ENCODE measurements around the gene ZBTB20. TPM values are rescaled to one million over a fixed set of nuclear protein-coding genes. Genes with fewer than 3 reads are reported as not detected.

The ZBTB20 gene
- polyA plus RNA-seq, 1 donor from 2014 or later: 4.8 TPM

GRCh38 chr3:114668099-114668498 is 479.0 kb downstream of the ZBTB20 start:
- no peaks in the 10 kb centered on the region for H3K9me2 ChIP-seq (ENCODE audit: insufficient read depth, low read length)
- no peak overlapping the region for H3K9ac ChIP-seq (ENCODE audit: low read length)
- no peak for TF ChIP-seq SMC3 (conservative IDR thresholded peaks at IDR 0.05; ENCODE audit: poor library complexity)
- no peak for TF ChIP-seq EP300 (conservative IDR thresholded peaks at IDR 0.05; ENCODE audit: poor library complexity, severe bottlenecking)
- no peak for TF ChIP-seq REST (IDR thresholded peaks at IDR 0.05; ENCODE audit: borderline replicate concordance)
- TF ChIP-seq MXI1 (conservative IDR thresholded peaks at IDR 0.05; ENCODE audit: poor library complexity, severe bottlenecking): no peak
- no peak for TF ChIP-seq POLR2AphosphoS5 (IDR thresholded peaks at IDR 0.05)
- no peak for TF ChIP-seq TAF1 (IDR thresholded peaks at IDR 0.05; ENCODE audit: low read depth)
- TF ChIP-seq RAD21 (conservative IDR thresholded peaks at IDR 0.05): no peak
- TF ChIP-seq CTCF (IDR thresholded peaks at IDR 0.05; ENCODE audit: poor library complexity, severe bottlenecking): no peak
- TF ChIP-seq EZH2 (IDR thresholded peaks at IDR 0.05; ENCODE audit: borderline replicate concordance, insufficient read depth, low read length, poor library complexity, severe bottlenecking): no peak
- no peaks in the 10 kb centered on the region for H3K36me3 ChIP-seq (ENCODE audit: insufficient read depth, low read length)
- H3K4me3 ChIP-seq (ENCODE audit: low read length): no peak overlapping the region
- H4K20me1 ChIP-seq (ENCODE audit: insufficient read depth): no peaks in the 10 kb centered on the region
- H3K79me2 ChIP-seq (replicated peaks; ENCODE audit: insufficient read depth, low read length): no peaks in the 10 kb centered on the region
- H3K4me2 ChIP-seq (ENCODE audit: low read length): no peak overlapping the region
- H3K9me3 ChIP-seq (ENCODE audit: low read length): no peaks in the 10 kb centered on the region
- no peak overlapping the region for H2AFZ ChIP-seq (ENCODE audit: low read depth, low read length)
- no peaks in the 10 kb centered on the region for H3K27me3 ChIP-seq (ENCODE audit: insufficient read depth, low read depth, low read length)
- no peaks in the 10 kb centered on the region for H3F3A ChIP-seq (ENCODE audit: insufficient read depth, low read length, poor library complexity, severe bottlenecking)
- no peak overlapping the region for H3K27ac ChIP-seq (ENCODE audit: low read length)

- Histone ChIP-seq H3K4me3 (ENCODE audit: low read length) (no peak overlapping the region), H3K9me2 (ENCODE audit: insufficient read depth, low read length) (no peaks in the 10 kb centered on the region), H3K4me2 (ENCODE audit: low read length) (no peak overlapping the region), H3K79me2 (replicated peaks; ENCODE audit: insufficient read depth, low read length) (no peaks in the 10 kb centered on the region), H3F3A (ENCODE audit: insufficient read depth, low read length, poor library complexity, severe bottlenecking) (no peaks in the 10 kb centered on the region), H3K9ac (ENCODE audit: low read length) (no peak overlapping the region), H3K9me3 (ENCODE audit: low read length) (no peaks in the 10 kb centered on the region), H3K36me3 (ENCODE audit: insufficient read depth, low read length) (no peaks in the 10 kb centered on the region), H3K27ac (ENCODE audit: low read length) (no peak overlapping the region), H3K27me3 (ENCODE audit: insufficient read depth, low read depth, low read length) (no peaks in the 10 kb centered on the region), H2AFZ (ENCODE audit: low read depth, low read length) (no peak overlapping the region), H4K20me1 (ENCODE audit: insufficient read depth) (no peaks in the 10 kb centered on the region)
- TF ChIP-seq SMC3 (conservative IDR thresholded peaks at IDR 0.05; ENCODE audit: poor library complexity) (no peak), EZH2 (IDR thresholded peaks at IDR 0.05; ENCODE audit: borderline replicate concordance, insufficient read depth, low read length, poor library complexity, severe bottlenecking) (no peak), EP300 (conservative IDR thresholded peaks at IDR 0.05; ENCODE audit: poor library complexity, severe bottlenecking) (no peak), RAD21 (conservative IDR thresholded peaks at IDR 0.05) (no peak), TAF1 (IDR thresholded peaks at IDR 0.05; ENCODE audit: low read depth) (no peak), CTCF (IDR thresholded peaks at IDR 0.05; ENCODE audit: poor library complexity, severe bottlenecking) (no peak)
These were observed 480.5 kb downstream of the ZBTB20 start for GRCh38 chr3:114666623-114667022.

Measured in neural cell (in vitro differentiated cells).